AG04450 (cell line): ENCODE measurements around the gene ARHGAP12. TPM values are rescaled to one million over a fixed set of nuclear protein-coding genes. Genes with fewer than 3 reads are reported as not detected.
"Not testable (repeated sequence)": the region's sequence is repeated elsewhere in the genome, so short reads cannot be mapped to it uniquely, and the experiment has no call there.

Source experiments
- CTCF ChIA-PET: fragments of 300-600, 350-600 bp; formaldehyde crosslinking; extraction: SDS; loops from one replicate; lab custom pipeline; 2022; ENCODE audit warnings: antibody characterized with exemption, inconsistent platforms; lab: Charles Lee
- POLR2A ChIA-PET: fragments of 350-600 bp; formaldehyde crosslinking; extraction: SDS; loops from one replicate; lab custom pipeline; 2021; ENCODE audit warnings: antibody characterized with exemption, inconsistent platforms; lab: Yijun Ruan, JAX
- DNase-seq: peaks from one replicate; pipeline ENCODE4 v3.0.0-alpha.2; 2011; ENCODE audit warnings: low read depth, low spot score
- H3K27ac ChIP-seq: one replicate; pipeline ENCODE4 v1.5.1; 2012; ENCODE audit warnings: low read depth, low read length, control low read depth
- H3K27me3 ChIP-seq: one replicate; pipeline ENCODE4 v1.6.0; 2012; ENCODE audit warnings: low read length; ENCODE audit not compliant: control insufficient read depth, insufficient read depth
- H3K4me3 ChIP-seq: 2 replicates; pipeline ENCODE4 v1.5.1; 2011; ENCODE audit warnings: mild to moderate bottlenecking, low read depth, low read length, control low read depth
- H3K9me3 ChIP-seq: 2 replicates; pipeline ENCODE4 v1.5.1; 2012; ENCODE audit warnings: low read length; ENCODE audit not compliant: control insufficient read depth, insufficient read depth
- polyA plus RNA-seq: library from polyadenylated mRNA; depleted of rRNA; stranded (reverse); fragments of >200 nt; gene quantifications from 2 replicates; pipeline ENCODE4 v1.2.3, GENCODE V29; 2011
- TF ChIP-seq, protein P1 (sequence below): IDR thresholded peaks from 2 replicates; pipeline ENCODE4 v1.5.1; 2011; ENCODE audit warnings: low read depth, low read length, control low read depth, inconsistent platforms

Gene ARHGAP12
- polyA plus RNA-seq, 1 experiment = 26.3 TPM

- Histone ChIP-seq H3K27me3 (no peaks in the 10 kb centered on the region), H3K9me3 (no peaks in the 10 kb centered on the region), H3K4me3 (no peak overlapping the region), H3K27ac (no peak overlapping the region)
- ChIA-PET POLR2A (no interaction called here), CTCF (no interaction called here)
- TF ChIP-seq, protein P1, sequence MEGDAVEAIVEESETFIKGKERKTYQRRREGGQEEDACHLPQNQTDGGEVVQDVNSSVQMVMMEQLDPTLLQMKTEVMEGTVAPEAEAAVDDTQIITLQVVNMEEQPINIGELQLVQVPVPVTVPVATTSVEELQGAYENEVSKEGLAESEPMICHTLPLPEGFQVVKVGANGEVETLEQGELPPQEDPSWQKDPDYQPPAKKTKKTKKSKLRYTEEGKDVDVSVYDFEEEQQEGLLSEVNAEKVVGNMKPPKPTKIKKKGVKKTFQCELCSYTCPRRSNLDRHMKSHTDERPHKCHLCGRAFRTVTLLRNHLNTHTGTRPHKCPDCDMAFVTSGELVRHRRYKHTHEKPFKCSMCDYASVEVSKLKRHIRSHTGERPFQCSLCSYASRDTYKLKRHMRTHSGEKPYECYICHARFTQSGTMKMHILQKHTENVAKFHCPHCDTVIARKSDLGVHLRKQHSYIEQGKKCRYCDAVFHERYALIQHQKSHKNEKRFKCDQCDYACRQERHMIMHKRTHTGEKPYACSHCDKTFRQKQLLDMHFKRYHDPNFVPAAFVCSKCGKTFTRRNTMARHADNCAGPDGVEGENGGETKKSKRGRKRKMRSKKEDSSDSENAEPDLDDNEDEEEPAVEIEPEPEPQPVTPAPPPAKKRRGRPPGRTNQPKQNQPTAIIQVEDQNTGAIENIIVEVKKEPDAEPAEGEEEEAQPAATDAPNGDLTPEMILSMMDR = no peak
- DNase-seq = no peak
These were observed 45.9 kb upstream of the ARHGAP12 start for GRCh38 chr10:31974434-31975124.

DNA sequence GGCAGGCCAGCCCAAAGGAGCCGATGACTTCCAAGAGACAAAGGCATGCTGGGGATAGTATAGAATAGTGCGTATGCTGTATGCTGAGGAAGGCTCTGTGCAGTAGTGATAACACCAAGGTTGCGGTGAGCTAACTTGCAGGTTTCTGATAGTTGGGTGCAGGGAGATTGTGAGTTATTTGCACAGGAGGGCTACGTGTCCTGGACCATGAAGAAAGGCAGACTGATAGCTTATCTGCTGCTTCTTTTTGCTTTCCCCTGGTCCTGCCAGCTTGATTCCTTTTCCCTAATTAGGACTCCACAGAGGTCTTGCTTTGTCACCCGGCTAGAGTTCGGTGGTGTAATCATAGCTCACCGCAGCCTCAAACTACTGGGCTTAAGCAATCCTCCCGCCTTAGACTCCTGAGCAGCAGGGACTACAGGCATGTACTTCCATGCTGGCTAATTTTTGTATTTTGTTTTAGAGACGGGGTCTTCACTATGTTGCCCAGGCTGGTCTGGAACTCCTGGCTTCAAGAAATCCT, 43.9 kb upstream of the ARHGAP12 start:
- CTCF ChIA-PET = no interaction called here
- no peak overlapping the region for H3K27ac ChIP-seq
- TF ChIP-seq, protein P1 = no peak
- POLR2A ChIA-PET = no interaction called here
- H3K9me3 ChIP-seq = no peaks in the 10 kb centered on the region
- DNase-seq = no peak
- no peak overlapping the region for H3K4me3 ChIP-seq
- H3K27me3 ChIP-seq = no peaks in the 10 kb centered on the region

DNA sequence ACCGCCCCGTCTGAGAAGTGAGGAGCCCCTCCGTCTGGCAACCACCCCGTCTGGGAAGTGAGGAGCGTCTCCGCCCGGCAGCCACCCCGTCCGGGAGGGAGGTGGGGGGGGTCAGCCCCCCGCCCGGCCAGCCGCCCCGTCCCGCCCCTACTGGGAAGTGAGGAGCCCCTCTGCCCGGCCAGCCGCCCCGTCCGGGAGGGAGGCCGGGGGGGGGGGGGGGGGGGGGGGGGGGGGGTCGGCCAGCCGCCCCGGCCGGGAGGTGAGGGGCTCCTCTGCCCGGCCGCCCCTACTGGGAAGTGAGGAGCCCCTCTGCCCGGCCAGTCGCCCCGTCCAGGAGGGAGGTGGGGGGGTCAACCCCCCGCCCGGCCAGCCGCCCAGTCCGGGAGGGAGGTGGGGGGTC, 41.2 kb upstream of the ARHGAP12 start:
- H3K27ac ChIP-seq, H3K9me3 ChIP-seq, DNase-seq, POLR2A ChIA-PET, H3K4me3 ChIP-seq, H3K27me3 ChIP-seq, CTCF ChIA-PET: not testable (repeated sequence)

DNA sequence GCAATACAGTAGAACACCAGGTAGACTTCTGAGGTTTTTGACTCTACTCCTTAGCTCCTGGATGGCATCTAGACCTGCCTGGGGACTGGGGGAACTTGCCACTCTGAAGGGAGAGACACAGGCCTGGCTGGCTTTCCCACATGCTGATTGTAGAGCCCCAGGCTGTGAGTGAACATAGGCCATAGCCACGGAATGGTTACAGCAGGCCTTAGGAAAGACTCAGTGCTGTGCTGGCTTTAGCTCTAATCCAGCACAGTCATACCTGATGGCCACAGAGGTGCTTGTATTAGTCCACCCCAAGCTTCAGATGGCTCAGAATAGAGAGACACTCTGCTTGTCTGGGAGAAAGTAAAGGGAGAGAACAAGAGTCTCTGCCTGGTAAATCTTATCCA, 35.0 kb upstream of the ARHGAP12 start:
- CTCF ChIA-PET = no interaction called here
- DNase-seq = no peak
- Histone ChIP-seq H3K27ac (no peak overlapping the region), H3K27me3 (no peaks in the 10 kb centered on the region), H3K4me3 (no peak overlapping the region), H3K9me3 (no peaks in the 10 kb centered on the region)
- POLR2A ChIA-PET = no interaction called here
- TF ChIP-seq, protein P1 = no peak

DNA sequence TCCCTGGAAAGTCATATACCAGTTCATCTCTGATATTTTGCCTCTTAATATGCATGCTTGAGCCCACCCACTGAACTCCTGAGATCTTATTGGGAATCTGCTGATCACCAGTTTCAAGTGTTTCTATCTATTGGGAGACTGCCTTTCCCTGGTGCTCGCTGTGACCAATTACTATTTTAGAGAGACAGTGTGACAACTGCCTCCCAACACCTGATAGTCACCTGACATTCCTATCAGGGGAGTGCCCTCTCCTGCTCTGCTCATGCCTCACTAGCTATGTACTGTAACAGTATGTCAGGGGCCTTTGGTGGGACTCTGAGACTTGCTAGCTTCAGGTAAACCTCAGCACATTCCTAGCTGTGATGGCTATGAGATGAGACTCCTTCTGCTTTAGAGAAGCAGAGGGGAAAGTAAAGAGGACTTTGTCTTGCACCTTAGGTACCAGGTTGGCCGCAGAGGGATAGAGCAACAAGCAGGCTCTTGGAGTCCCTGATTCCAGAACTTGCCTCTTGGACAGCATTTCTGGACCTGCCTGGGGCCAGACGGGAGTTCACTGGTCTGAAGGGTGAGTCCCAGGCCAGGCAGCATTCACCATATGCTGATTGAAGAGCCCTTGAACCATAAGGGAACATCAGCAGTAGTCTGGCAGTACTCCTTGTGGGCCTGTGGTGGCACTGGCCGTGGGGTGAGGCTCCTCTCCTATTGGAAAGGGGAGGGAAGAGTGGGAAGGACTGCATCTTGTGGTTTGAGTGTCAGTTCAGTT, 34.4 kb upstream of the ARHGAP12 start:
- no peak overlapping the region for H3K27ac ChIP-seq

More for the DNA sequence above, 34.4 kb upstream of the ARHGAP12 start:
- no peaks in the 10 kb centered on the region for H3K27me3 ChIP-seq
- ChIA-PET CTCF (no interaction called here), POLR2A (no interaction called here)
- DNase-seq = no peak
- TF ChIP-seq, protein P1 = no peak
- H3K4me3 ChIP-seq = no peak overlapping the region
- no peaks in the 10 kb centered on the region for H3K9me3 ChIP-seq
